Kidney glomerular epithelial cell (primary cell): ENCODE measurements around the gene TEX19.
"Not testable (repeated sequence)": the region's sequence is repeated elsewhere in the genome, so short reads cannot be mapped to it uniquely, and the experiment has no call there.

Experiments
- DNase-seq: peaks from one replicate; lab custom pipeline; 2025; lab: John Stamatoyannopoulos, UW

Gene TEX19

DNA sequence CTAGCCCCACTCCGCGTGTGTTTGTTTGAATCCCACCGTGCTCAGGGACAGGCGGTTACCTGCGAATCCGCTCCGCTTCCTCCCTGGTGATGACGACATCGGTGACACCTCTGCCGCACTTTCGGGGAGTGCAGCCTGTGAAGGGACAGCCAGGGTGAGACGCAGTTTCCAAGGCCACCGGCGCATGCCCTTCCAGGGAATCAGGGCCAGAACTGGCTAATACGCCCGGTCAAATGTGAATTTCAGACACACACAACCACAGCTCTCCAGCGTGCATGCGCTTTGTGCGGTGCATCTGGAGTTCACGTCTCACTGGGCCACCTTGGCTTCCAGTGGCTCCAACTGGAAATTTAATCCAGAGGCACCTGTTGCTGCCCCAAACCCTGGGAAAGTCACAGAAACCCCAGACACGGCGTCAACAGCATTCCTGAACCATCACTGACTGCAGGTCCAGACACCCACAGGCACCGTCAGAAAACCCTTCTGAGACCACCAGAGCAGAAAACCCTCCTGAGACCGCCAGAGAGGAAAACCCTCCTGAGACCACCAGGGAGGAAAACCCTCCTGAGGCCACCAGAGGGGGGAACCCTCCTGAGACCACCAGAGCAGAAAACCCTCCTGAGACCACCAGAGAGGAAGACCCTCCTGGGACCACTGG lies 52.5 kb downstream of the TEX19 start:
- DNase-seq, result no peak

DNA sequence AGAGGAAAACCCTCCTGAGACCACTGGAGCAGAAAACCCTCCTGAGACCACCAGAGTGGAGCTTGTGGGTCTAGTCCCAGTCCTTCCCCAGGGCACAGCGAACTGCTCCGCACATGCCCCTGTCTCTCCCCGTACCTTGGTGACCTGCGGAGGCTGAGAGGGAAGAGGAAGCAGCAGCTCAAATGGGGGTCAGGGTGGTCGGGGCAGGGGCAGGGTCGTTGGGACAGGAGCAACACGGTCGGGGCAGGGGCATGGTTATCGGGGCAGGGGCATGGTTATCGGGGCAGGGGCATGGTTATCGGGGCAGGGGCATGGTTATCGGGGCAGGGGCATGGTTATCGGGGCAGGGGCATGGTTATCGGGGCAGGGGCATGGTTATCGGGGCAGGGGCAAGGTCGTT lies 53.0 kb downstream of the TEX19 start:
- not testable (repeated sequence) for DNase-seq

DNA sequence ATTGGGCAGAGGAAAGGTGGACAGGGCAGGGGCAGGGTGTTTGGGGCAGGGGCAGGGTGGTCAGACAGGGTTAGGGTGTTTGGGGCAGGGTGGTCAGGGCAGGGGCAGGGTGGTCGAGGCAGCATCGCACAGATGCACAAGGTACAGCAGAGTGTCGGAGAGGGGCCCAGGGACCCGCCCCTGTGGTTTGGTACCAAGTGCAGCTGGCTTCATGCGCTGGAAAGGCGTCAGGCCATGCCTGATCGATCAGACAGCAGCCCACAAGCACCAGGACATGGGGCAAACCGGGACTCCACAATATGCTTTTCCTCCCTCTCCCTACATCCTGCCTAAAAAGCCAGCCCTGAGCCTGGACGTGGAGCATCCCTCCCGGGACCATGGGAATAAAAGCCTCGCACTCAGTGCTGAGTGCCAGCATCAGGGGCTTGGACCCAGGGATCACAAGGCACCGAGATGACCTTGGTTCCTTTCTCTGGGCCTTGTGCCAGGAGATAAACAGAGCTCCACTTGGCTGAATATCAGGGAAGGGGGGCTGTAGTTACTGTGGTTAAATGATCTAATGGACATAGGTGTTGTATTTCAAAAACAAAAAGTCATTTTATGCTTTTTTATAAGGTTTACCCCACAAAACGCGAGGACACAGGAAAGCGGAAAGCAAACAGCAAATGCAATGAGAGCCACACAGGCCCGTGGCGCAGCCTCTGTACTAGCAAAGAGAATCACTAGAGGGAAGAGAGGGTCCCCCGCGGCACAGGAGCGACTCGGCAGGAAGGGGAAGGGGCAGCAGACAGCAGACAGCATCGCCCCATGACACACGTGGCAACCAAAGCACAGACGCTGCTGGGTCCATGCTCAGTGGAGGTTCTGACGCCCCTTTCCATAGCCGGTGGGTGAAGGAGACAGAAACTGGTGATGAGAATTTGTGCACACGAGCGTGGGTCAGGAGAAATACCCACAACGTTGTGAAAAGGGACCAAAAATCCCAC lies 53.8 kb downstream of the TEX19 start:
- no peak for DNase-seq
